ENCODE data around the gene INHBE.
"Not testable (repeated sequence)": the region's sequence is repeated elsewhere in the genome, so short reads cannot be mapped to it uniquely, and the experiment has no call there.

Gene INHBE

DNA sequence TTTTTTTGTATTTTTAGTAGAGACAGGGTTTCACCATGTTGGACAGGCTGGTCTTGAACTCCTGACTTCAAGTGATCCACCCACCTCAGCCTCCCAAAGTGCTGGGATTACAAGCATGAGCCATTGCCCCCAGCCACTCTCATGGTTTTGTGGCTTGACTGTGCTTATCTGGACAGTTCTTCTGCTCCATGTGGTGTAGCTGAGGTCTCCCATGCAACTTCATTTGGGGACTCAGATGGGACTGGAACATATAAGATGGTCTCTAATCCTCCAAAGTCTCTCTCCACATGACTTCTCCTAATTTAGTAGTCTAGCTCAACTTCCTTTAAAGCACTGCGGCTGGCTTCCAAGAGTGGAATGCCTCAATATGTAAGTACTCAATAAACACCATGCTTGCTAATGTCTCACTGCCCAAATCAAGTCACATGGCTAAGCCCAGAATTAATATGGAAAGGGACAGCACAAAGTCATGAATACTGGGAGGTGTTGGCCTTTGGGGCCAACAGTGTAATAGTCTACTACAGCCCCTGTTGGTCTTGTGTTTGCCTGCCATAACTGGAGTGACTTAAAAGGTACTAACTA is 13.2 kb upstream of the INHBE start:
- DNase-seq: no peak

GRCh38 chr12:57444337-57444736 is 10.8 kb upstream of the INHBE start:
- not testable (repeated sequence) for DNase-seq

- no peak for DNase-seq
Measured at GRCh38 chr12:57444744-57445143, 10.4 kb upstream of the INHBE start.

DNA sequence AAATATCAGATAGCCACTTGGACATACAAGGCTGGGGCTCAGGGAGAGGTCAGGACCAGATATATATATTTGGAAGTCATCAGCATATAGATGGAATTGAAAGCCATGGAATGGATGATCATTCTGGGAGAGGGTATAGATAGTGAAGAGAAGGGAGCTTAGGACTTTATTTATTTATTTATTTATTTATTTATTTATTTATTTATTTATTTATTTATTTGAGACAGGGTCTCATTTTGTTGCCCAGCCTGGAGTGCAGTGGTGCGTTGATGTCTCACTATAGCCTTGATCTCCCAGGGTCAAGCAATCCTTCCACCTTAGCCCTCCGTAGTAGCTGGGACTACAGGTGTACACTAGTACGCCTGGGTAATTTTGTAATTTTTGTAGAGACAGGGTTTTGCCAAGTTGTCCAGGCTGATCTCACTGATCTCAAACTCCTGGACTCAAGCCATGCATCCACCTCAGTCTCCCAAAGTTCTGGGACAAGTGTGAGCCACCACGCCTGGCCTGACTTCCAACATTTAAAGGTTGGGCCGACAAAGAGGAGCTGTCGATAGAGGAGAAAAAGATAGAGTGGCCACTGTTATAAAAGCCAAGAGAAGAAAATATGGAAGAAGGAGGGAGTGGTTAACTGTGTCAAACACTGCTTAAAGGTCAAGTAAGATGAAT is 8.7 kb upstream of the INHBE start:
- DNase-seq: no peak

DNA sequence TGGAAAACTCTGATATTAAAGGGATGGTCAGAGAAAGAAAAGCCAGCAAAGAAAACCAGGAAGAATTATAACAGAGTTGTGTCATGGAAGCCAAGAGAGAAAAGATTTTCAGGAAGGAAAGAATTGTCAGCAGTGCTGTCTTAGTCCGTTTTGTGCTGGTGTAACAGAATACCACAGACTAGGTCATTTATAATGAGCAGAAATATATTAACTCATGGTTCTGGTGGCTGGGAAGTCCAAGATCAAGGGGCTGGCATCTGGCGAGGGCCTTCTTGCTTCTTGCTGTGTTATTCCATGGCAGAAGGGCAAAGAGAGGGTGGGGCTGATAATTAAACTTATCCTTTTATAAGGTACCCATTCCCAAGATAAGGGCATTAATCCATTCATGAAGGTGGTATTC is 6.4 kb upstream of the INHBE start:
- DNase-seq: no peak

GRCh38 chr12:57449375-57449774 is 5.7 kb upstream of the INHBE start:
- DNase-seq: no peak

- no peak for DNase-seq
Measured at GRCh38 chr12:57450057-57450456, 5.0 kb upstream of the INHBE start.

DNA sequence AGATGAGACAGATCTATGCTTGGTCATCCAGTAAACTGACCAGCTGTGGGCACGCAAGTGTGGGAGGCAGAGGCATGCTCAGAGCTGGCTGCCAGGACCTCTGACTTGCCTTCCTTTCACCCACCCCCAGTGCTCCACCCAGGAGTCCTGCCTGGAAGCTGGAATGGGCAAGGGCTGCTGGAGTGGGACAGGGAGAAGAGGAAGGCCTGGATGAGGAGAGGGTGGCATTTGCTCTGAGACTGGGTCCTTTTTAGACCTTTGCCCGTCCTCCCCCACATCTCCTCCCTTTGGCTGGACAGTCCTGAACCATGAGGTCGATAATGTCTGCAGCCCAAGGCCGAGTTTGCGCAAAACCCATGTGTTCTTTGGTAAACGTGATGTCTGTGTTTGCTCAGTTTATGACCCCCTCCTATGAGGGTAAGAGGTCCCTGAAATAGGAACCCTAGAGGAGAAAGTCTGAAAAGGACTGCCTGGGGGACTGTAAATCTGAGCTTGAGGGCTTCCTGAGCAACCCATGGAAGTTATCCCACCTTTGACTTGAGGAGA is 3.8 kb upstream of the INHBE start:
- DNase-seq: no peak

DNA sequence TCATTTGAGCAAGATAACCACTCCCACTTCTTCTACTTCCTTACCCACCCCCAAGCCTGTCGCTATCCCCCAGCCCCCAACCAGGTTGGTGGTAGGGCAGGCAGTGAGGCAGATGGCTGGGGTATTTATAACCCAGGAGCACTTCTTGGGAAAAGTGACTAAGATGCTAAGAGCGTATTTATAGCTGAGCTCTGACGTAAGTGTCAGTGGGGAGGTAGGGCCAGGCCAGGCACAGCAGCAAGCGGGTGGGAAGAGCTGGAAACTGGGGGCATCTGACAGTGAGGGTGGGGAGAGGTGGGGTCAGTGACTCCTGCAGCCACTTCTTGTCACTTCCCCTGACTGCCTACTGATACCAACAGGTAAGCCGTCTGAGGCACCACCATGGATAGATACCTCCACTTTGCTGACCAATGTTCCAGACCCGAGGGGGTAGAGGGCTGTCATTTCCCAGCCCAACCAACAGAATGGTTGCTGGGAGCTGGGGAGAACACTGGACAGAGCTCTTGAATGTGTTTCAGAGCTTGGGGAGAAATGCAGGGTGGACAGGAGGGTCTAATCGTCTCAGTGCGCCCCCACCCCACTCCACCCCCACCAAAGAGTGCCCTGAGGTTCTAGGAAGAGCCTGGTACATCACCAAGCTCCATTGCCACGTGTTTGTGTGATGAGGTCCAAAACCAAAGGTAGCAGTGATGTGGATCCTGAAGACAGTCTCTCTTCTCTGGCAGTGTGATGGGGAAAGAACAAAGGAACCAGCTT is 2.7 kb upstream of the INHBE start:
- DNase-seq: peak; percentile 92

DNA sequence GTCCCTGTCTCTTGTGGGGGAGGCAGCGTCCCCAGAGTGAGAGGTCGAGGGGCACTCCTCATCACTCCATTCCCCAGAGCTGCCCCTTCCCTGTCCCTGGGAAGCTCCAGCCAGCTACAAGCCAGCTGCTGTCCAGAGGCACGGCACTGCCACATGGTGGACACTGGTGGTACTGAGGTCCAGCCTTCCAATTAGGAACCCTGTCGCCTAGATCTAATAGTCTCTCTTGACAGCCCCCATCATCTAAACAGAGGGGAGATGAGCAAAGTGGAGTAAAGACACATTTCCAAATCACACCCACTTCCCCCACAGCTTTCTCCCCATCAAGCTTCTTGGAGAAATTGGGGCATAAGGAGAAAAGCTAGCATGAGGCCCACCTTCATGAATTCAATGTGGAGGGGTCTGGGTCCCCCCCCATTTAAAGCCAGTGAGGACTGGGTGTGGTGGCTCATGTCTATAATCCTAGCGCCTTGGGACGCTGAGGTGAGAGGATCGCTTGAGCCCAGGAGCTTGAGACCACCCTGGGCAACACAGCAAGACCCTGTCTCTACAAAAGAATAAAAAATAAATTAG is 2.1 kb upstream of the INHBE start:
- peak; percentile 95 for DNase-seq

GRCh38 chr12:57454213-57454565 is 918 bp upstream of the INHBE start:
- DNase-seq: no peak

GRCh38 chr12:57455374-57456144 is 452 bp downstream of the INHBE start:
- DNase-seq: no peak

DNA sequence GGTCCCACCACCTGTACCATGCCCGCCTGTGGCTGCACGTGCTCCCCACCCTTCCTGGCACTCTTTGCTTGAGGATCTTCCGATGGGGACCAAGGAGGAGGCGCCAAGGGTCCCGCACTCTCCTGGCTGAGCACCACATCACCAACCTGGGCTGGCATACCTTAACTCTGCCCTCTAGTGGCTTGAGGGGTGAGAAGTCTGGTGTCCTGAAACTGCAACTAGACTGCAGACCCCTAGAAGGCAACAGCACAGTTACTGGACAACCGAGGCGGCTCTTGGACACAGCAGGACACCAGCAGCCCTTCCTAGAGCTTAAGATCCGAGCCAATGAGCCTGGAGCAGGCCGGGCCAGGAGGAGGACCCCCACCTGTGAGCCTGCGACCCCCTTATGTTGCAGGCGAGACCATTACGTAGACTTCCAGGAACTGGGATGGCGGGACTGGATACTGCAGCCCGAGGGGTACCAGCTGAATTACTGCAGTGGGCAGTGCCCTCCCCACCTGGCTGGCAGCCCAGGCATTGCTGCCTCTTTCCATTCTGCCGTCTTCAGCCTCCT is 1.1 kb downstream of the INHBE start:
- peak; percentile 93 for DNase-seq

GRCh38 chr12:57456737-57457490 is 1.8 kb downstream of the INHBE start:
- DNase-seq: peak; percentile 48

- DNase-seq: no peak
Measured at GRCh38 chr12:57458665-57459054, 3.6 kb downstream of the INHBE start.

DNA sequence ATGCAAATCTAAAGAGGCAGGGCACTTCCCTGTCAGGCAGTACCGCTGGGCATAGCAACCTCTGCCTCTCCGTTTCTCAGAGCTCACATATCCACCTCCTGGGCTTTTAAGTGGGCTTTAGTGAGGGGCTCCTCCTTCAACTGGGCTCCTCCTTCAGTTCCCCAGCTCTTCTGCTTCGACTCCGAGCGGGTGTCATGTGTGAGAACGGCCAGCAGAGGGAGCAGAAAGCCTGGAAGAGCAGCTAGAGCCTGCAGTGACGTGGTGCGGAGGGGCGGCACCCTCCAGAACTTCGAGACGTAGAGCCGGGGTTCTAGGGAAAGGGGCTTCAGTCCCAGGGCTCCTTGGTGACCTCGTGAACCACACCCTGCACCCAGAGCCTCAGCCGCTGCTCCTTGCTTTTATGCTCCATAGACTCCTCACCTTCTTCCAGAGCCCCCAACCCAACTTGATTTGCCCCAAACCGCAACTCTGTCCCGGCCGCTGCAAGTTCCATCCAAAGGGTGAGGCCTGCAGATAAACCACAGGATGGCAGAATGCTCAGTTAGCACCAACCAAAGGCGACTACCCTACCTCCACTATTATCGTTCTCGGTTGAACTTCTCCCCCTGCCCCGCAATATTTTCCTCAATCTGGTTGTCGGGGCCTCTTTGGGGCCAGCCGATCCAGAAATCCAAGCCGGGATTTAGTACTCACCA is 4.1 kb downstream of the INHBE start:
- DNase-seq: peak; percentile 99

- DNase-seq: peak; percentile 84
Measured at GRCh38 chr12:57459750-57460467, 4.8 kb downstream of the INHBE start, which contains the start of gene GLI1. TSS of gene GLI1 (plus strand) at chr12:57459785. CDS start at chr12:57463692, 3,907 bp downstream.

- DNase-seq: peak; percentile 79
Measured at GRCh38 chr12:57460468-57460784, 5.3 kb downstream of the INHBE start.

DNA sequence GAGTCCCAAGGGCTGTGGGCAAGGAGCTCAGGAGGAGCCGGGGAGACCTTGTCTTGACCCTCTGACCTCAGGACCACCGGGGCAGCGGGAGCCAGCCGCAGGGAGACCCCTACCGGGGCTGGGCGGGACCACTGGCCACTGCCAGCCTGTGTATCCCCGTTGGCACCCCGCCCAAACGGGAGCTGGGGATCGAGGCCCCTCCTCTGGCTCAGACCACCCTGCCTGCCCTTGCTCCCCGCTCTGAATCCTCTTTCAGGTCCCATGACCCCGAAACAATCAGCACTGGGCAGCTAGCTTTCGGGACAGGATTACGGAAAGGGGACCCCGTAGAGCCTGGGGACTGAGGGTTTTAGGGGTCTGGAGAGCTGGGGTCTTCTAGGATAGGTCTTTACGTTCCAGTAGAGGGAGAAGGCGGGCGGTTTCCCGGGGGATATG is 5.8 kb downstream of the INHBE start:
- DNase-seq: peak; percentile 83

- DNase-seq: peak; percentile 95
Measured at GRCh38 chr12:57461276-57461916, 6.3 kb downstream of the INHBE start.

Data from islet precursor cell (in vitro differentiated cells).